HG02943 (cell line): ENCODE measurements around the gene ORAI1.
"Not testable (repeated sequence)": the region's sequence is repeated elsewhere in the genome, so short reads cannot be mapped to it uniquely, and the experiment has no call there.

ENCODE experiments used
- ATAC-seq: cut with Tn5 transposase; IDR thresholded peaks from one replicate; pipeline ENCODE4 v1.9.1; 2021; ENCODE audit warnings: mild to moderate bottlenecking, low read depth, moderate library complexity; ENCODE audit not compliant: unreplicated experiment

ORAI1 gene

GRCh38 chr12:121602766-121603165 is 23.6 kb upstream of the ORAI1 start:
- no peak for ATAC-seq

- no peak for ATAC-seq
Measured at GRCh38 chr12:121603581-121603980, 22.7 kb upstream of the ORAI1 start.

GRCh38 chr12:121608301-121608700 is 18.0 kb upstream of the ORAI1 start:
- ATAC-seq, result no peak

GRCh38 chr12:121610239-121611149 is 15.8 kb upstream of the ORAI1 start:
- no peak for ATAC-seq

GRCh38 chr12:121611306-121611705 is 15.0 kb upstream of the ORAI1 start:
- ATAC-seq, result no peak

GRCh38 chr12:121613462-121613861 is 12.9 kb upstream of the ORAI1 start:
- ATAC-seq, result no peak

- ATAC-seq, result no peak
Measured at GRCh38 chr12:121614872-121615467, 11.4 kb upstream of the ORAI1 start.

- ATAC-seq, result no peak
Measured at GRCh38 chr12:121618659-121619233, 7.6 kb upstream of the ORAI1 start.

GRCh38 chr12:121620333-121620891 is 5.9 kb upstream of the ORAI1 start:
- ATAC-seq, result no peak

- ATAC-seq, result peak; percentile 30
Measured at GRCh38 chr12:121626853-121627640, 717 bp downstream of the ORAI1 start.

- ATAC-seq, result no peak
Measured at GRCh38 chr12:121628037-121628436, 1.7 kb downstream of the ORAI1 start.

- no peak for ATAC-seq
Measured at GRCh38 chr12:121628536-121628935, 2.2 kb downstream of the ORAI1 start.

GRCh38 chr12:121630791-121631355 is 4.5 kb downstream of the ORAI1 start:
- no peak for ATAC-seq

- no peak for ATAC-seq
Measured at GRCh38 chr12:121632069-121632970, 6.0 kb downstream of the ORAI1 start.

- ATAC-seq, result not testable (repeated sequence)
Measured at GRCh38 chr12:121633833-121634196, 7.5 kb downstream of the ORAI1 start.

GRCh38 chr12:121634836-121635235 is 8.5 kb downstream of the ORAI1 start:
- ATAC-seq, result no peak

GRCh38 chr12:121637231-121637914 is 11.0 kb downstream of the ORAI1 start:
- ATAC-seq, result no peak

- ATAC-seq, result no peak
Measured at GRCh38 chr12:121638298-121639202, 12.2 kb downstream of the ORAI1 start.
